Activated CD4-positive, alpha-beta T cell treated with anti-CD3 and anti-CD28 coated beads for 4 hours (primary cell): ENCODE measurements around the gene UCP3.

Experiments used
- DNase-seq, 2 donors: peaks; one replicate each; pipeline ENCODE4 v3.0.0-alpha.2; 2020

UCP3 gene

GRCh38 chr11:73976451-73977151, 32.3 kb downstream of the UCP3 start:
- no peak for DNase-seq

GRCh38 chr11:73975479-73975757, 33.5 kb downstream of the UCP3 start:
- DNase-seq, result no peak

- DNase-seq, result no peak
Measured at GRCh38 chr11:73974604-73975478, 34.0 kb downstream of the UCP3 start.

- no peak for DNase-seq
Measured at GRCh38 chr11:73972620-73973449, 36.0 kb downstream of the UCP3 start.

GRCh38 chr11:73972187-73972586, 36.7 kb downstream of the UCP3 start:
- no peak for DNase-seq

GRCh38 chr11:73971175-73971719, 37.6 kb downstream of the UCP3 start:
- DNase-seq, result no peak

GRCh38 chr11:73969991-73970800, 38.7 kb downstream of the UCP3 start:
- no peak for DNase-seq

- no peak for DNase-seq
Measured at GRCh38 chr11:73969091-73969490, 39.8 kb downstream of the UCP3 start.

GRCh38 chr11:73968356-73968966, 40.4 kb downstream of the UCP3 start:
- no peak for DNase-seq

GRCh38 chr11:73965764-73966121, 43.1 kb downstream of the UCP3 start:
- no peak for DNase-seq

GRCh38 chr11:73965076-73965763, 43.7 kb downstream of the UCP3 start:
- no peak for DNase-seq

GRCh38 chr11:73963861-73964260, 45.0 kb downstream of the UCP3 start:
- DNase-seq, result no peak

- no peak for DNase-seq
Measured at GRCh38 chr11:73962101-73962705, 46.7 kb downstream of the UCP3 start.

- no peak for DNase-seq
Measured at GRCh38 chr11:73961321-73961720, 47.6 kb downstream of the UCP3 start.

- no peak for DNase-seq
Measured at GRCh38 chr11:73958521-73959141, 50.3 kb downstream of the UCP3 start.

GRCh38 chr11:73957654-73958361, 51.1 kb downstream of the UCP3 start:
- DNase-seq, result no peak

- no peak for DNase-seq
Measured at GRCh38 chr11:73956876-73957653, 51.8 kb downstream of the UCP3 start.

GRCh38 chr11:73951797-73952196, 57.1 kb downstream of the UCP3 start:
- no peak for DNase-seq
